Panc1 (cell line): Measurements from ENCODE around the gene POSTN. TPM values are rescaled to one million over a fixed set of nuclear protein-coding genes. Genes with fewer than 3 reads are reported as not detected.

ENCODE experiments used
- ATAC-seq: fragments of 200-7000 bp; cut with Tn5 transposase; 2 replicates; pipeline ENCODE4 v1.9.1; 2020; ENCODE audit warnings: mild to moderate bottlenecking, moderate library complexity
- BruUV-seq: library from RNA; stranded (reverse); fragments of 400-500 nt; replicated peaks from 2 replicates; lab custom pipeline; 2021; lab: Mats Ljungman, UMichigan
- CTCF ChIA-PET: fragments of 300-600 bp; sonication (Branson Sonifier 250); formaldehyde crosslinking; loops from one replicate; lab custom pipeline; 2022; ENCODE audit warnings: antibody characterized with exemption; lab: Charles Lee
- POLR2A ChIA-PET: fragments of 300-600 bp; sonication (Branson Sonifier 250); formaldehyde crosslinking; loops from one replicate; lab custom pipeline; 2022; ENCODE audit warnings: antibody characterized with exemption; lab: Charles Lee
- DNase-seq: peaks from one replicate; pipeline ENCODE4 v3.0.0-alpha.2; 2010; ENCODE audit warnings: low read depth, low spot score
- H3K27ac ChIP-seq: 2 replicates; pipeline ENCODE4 v1.5.1; 2011; ENCODE audit warnings: mild to moderate bottlenecking, low read length, inconsistent platforms
- H3K27me3 ChIP-seq: fragments of 200-500 bp; sonication (Bioruptor generic); 2 replicates; pipeline ENCODE4 v1.6.0; 2014; ENCODE audit warnings: low read length, inconsistent platforms; ENCODE audit not compliant: control insufficient read depth, insufficient read depth
- H3K36me3 ChIP-seq: fragments of 200-500 bp; sonication (Bioruptor generic); 2 replicates; pipeline ENCODE4 v1.5.1; 2014; ENCODE audit warnings: inconsistent platforms, mild to moderate bottlenecking, low read length, moderate library complexity; ENCODE audit not compliant: control insufficient read depth, insufficient read depth
- H3K4me1 ChIP-seq: 2 replicates; pipeline ENCODE4 v1.5.1; 2011; ENCODE audit warnings: inconsistent platforms, mild to moderate bottlenecking, low read length, moderate library complexity; ENCODE audit not compliant: control insufficient read depth, insufficient read depth
- H3K4me3 ChIP-seq, 2 experiments: 2 replicates each; pipeline ENCODE4 v1.5.1; 2011 to 2012; ENCODE audit warnings: low read depth in 2 of 2, low read length in 2 of 2, mild to moderate bottlenecking in 2 of 2, inconsistent platforms in 1 of 2, moderate library complexity in 1 of 2
- H3K9me3 ChIP-seq: fragments of 200-500 bp; sonication (Bioruptor generic); 2 replicates; pipeline ENCODE4 v1.5.1; 2014; ENCODE audit warnings: low read depth, mild to moderate bottlenecking, inconsistent platforms, low read length, moderate library complexity; ENCODE audit not compliant: control insufficient read depth, insufficient read depth
- CTCF ChIP-seq: fragments of 450-650 bp; IDR thresholded peaks from 2 replicates; pipeline ENCODE4 v1.5.1; 2017; ENCODE audit warnings: mild to moderate bottlenecking
- POLR2AphosphoS5 ChIP-seq: IDR thresholded peaks from 2 replicates; pipeline ENCODE4 v1.6.1; 2012; ENCODE audit warnings: mild to moderate bottlenecking, low read depth, low read length, moderate library complexity
- REST ChIP-seq, 2 experiments: IDR thresholded peaks; 2 replicates each; pipeline ENCODE4 v1.6.1; 2011 to 2012; ENCODE audit warnings: low read depth in 2 of 2, control low read depth in 1 of 2, low read length in 1 of 2, mild to moderate bottlenecking in 1 of 2, moderate library complexity in 1 of 2; ENCODE audit not compliant: insufficient read depth in 1 of 2
- SIN3A ChIP-seq: IDR thresholded peaks from 2 replicates; pipeline ENCODE4 v1.6.1; 2012; ENCODE audit warnings: low read depth, mild to moderate bottlenecking, low read length, moderate library complexity, borderline replicate concordance; ENCODE audit not compliant: insufficient read depth
- TCF7L2 ChIP-seq: IDR thresholded peaks from 2 replicates; pipeline ENCODE4 v1.6.1; 2011; ENCODE audit warnings: mild to moderate bottlenecking, low read depth, low read length, inconsistent platforms
- in situ Hi-C: cut with HindIII; loops from 2 replicates; pipeline ENCODE4 v1.10.0; 2016; ENCODE audit warnings: low sequenced_read_pairs, low pct_unique_long_range_greater_than_20kb
- intact Hi-C: fragments of 100-400 bp; cut with micrococcal nuclease; formaldehyde crosslinking; loops from one replicate; pipeline ENCODE4 v1.10.0; 2022; ENCODE audit not compliant: unreplicated experiment
- total RNA-seq: library from RNA; stranded (reverse); gene quantifications from one replicate; pipeline ENCODE4 v1.2.1, GENCODE V29; 2021; ENCODE audit not compliant: unreplicated experiment

The POSTN gene
- total RNA-seq, 1 experiment from 2014 or later = 0.08 TPM

GRCh38 chr13:37621811-37622361, 23.3 kb upstream of the POSTN start:
- Histone ChIP-seq H3K36me3 (no peaks in the 10 kb centered on the region), H3K4me3 (no peak overlapping the region), H3K27me3 (no peaks in the 10 kb centered on the region), H3K9me3 (no peaks in the 10 kb centered on the region), H3K27ac (no peak overlapping the region), H3K4me1 (no peaks in the 10 kb centered on the region)
- DNase-seq = no peak
- BruUV-seq = no TSS peak
- ATAC-seq = no peak
- TF ChIP-seq CTCF (no peak), SIN3A (no peak), TCF7L2 (no peak), POLR2AphosphoS5 (no peak), REST (IDR thresholded peaks at IDR 0.05; ENCODE audit: insufficient read depth in 1 of 2, low read depth in 2 of 2, low read length in 1 of 2) (no peak)
- ChIA-PET CTCF (no interaction called here), POLR2A (no interaction called here)
- intact Hi-C loops = no loop called here
- in situ Hi-C loops = no loop called here

- POLR2A ChIA-PET = no interaction called here
- ATAC-seq (no peak), DNase-seq (no peak)
- no peaks in the 10 kb centered on the region for H3K36me3 ChIP-seq
- no TSS peak for BruUV-seq
- TF ChIP-seq TCF7L2 = no peak
- TF ChIP-seq REST (IDR thresholded peaks at IDR 0.05; ENCODE audit: insufficient read depth in 1 of 2, low read depth in 2 of 2, low read length in 1 of 2) = no peak
- CTCF ChIA-PET = interaction anchor here (0.6 kb wide), 1 partner anchor 10 kb away, joined by 3 read pairs; no protein-coding TSS in a partner anchor
- H3K4me3 ChIP-seq = no peak overlapping the region
- H3K4me1 ChIP-seq = no peaks in the 10 kb centered on the region
- no peaks in the 10 kb centered on the region for H3K9me3 ChIP-seq
- in situ Hi-C loops = no loop called here
- intact Hi-C loops = no loop called here
- no peak overlapping the region for H3K27ac ChIP-seq
- H3K27me3 ChIP-seq = no peaks in the 10 kb centered on the region
Measured at GRCh38 chr13:37618554-37618953, 20.0 kb upstream of the POSTN start.
